GM12801 (cell line): ENCODE results near the gene TAF11L2.

Experiments used
- TF ChIP-seq, protein P1 (sequence below): IDR thresholded peaks from one replicate; pipeline ENCODE4 v1.5.1; 2011; ENCODE audit warnings: control low read depth; ENCODE audit not compliant: insufficient read length; ENCODE audit errors: extremely low read depth

TAF11L2 gene

GRCh38 chr5:17477573-17478265 is 20.3 kb upstream of the TAF11L2 start:
- TF ChIP-seq, protein P1, sequence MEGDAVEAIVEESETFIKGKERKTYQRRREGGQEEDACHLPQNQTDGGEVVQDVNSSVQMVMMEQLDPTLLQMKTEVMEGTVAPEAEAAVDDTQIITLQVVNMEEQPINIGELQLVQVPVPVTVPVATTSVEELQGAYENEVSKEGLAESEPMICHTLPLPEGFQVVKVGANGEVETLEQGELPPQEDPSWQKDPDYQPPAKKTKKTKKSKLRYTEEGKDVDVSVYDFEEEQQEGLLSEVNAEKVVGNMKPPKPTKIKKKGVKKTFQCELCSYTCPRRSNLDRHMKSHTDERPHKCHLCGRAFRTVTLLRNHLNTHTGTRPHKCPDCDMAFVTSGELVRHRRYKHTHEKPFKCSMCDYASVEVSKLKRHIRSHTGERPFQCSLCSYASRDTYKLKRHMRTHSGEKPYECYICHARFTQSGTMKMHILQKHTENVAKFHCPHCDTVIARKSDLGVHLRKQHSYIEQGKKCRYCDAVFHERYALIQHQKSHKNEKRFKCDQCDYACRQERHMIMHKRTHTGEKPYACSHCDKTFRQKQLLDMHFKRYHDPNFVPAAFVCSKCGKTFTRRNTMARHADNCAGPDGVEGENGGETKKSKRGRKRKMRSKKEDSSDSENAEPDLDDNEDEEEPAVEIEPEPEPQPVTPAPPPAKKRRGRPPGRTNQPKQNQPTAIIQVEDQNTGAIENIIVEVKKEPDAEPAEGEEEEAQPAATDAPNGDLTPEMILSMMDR: no peak

DNA sequence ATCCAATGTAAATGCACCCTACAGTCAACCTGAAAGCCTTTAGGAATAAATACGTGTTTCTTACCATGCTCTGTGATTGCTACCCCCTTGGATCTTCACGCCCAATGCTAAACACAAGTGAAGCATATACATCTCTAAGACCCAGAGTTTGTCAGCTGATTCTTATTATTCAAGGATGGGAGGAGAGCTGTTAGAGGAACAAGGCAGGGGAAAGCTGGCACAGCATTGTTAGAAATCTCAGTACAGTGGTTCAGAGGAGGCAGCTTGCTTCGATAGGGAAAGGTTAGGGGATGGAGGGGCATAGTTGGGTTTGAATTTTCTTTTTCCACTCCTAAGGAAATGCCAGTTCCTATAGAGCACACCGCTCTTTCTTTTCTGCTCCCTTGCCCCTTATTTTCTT is 16.7 kb upstream of the TAF11L2 start:
- TF ChIP-seq, protein P1: no peak

DNA sequence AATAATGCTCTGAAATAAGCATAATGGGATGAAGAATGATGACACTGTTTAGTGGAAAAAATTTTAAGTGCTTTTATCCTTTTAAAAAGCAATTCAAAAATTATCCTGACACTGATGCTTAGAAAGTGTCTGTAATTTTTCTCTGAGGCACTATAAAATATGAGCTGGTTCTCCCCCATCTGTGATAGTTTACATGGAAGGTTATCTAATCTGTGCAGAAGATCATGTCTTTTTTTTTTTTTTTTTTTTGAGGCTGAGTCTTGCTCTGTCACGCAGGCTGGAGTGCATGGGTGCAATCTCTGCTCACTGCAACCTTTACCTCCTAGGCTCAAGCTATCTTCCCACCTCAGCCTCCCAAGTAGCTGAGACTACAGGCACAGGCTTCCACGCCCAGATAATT is 15.2 kb upstream of the TAF11L2 start:
- TF ChIP-seq, protein P1: no peak

DNA sequence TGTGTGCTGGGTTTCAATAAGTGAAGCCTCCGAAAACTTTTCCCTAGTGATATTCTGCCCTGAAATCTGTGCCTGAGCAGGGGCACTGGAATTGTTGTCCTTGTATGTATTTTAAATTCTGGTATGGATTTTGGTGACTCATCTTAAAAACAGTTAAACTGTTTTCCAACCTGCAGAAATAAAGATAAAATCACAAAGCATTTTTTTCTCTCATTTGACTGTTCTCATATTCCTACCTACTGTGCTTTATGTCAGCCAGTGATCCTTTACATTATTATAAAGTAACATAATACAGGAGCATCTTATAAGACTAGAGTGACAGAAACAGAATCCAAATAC is 10.9 kb upstream of the TAF11L2 start:
- TF ChIP-seq, protein P1: no peak

DNA sequence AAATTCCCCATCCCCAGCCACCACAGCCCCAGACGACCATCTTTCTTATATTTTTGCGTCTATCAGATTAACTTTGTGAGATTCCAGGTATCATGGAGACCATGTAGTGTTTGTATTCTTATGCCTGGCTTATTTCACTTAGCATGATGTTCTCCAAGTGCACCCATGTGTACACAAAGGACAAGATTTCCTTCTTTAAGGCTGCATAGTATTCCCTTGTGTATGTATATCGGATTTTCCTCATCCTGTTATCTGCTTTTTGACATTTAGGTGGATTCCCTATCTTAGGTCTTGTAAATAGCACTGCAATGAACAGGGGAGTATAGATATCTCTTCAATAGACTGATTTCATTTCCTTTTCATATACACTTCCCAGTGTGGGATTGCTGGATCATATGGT is 5.3 kb upstream of the TAF11L2 start:
- TF ChIP-seq, protein P1: no peak

DNA sequence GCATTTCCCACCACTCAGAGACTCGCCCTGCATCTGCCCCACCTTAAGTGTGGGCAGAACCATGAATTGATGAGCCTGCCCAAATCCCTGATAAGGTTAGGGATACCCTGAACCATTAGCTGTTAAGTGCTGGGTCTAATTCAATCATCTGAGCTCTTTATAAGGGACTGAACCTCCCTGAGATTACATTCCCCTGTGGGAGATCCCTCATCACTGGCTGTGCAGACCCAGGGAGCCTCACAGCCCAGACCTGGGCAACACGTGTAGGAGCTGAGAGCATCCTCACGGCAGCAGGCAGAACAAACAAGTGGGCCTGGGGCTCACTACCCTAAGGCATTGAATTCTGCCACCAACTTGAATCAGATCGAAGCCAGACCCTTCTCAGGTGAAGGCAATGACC is 585 bp upstream of the TAF11L2 start:
- TF ChIP-seq, protein P1: no peak

DNA sequence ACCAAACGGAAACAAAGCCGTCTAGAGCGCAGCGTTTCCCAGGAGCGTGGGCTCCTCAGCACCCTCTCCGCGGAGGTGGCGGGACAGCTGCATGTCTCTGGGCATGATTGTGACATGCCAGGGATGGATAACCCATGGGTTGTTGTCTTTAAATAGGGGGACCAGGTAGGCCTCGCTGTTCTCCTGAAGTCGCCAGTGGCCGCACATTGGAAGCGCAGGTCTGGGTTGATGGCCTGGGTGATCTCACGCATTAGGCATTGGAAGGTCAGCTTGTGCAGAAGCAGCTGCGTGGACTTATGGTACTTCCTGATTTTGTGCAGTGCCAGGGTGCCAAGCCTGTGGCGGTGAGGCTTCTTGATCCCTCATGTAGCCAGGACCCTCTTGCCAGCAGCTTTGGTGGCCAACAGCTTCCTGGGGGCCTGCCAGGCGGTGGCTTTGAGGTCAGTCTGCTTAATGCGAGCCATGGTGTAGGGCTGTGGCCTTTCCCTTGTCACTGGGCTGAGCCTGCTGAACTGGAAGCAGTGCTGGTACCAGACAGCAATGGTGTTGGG is 13.8 kb downstream of the TAF11L2 start:
- TF ChIP-seq, protein P1: no peak
